NCI-H82 treated with DMSO at 0.1 percent for 48 hours (cell line): ENCODE measurements around the gene SMIM12.
A peak's percentile ranks its signal among the peaks of the same experiment; 100 is the strongest.

Experiments
- DNase-seq: peaks from one replicate; lab custom pipeline; 2025; ENCODE audit not compliant: unreplicated experiment; lab: John Stamatoyannopoulos, UW

The SMIM12 gene, protein sequence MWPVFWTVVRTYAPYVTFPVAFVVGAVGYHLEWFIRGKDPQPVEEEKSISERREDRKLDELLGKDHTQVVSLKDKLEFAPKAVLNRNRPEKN

DNA sequence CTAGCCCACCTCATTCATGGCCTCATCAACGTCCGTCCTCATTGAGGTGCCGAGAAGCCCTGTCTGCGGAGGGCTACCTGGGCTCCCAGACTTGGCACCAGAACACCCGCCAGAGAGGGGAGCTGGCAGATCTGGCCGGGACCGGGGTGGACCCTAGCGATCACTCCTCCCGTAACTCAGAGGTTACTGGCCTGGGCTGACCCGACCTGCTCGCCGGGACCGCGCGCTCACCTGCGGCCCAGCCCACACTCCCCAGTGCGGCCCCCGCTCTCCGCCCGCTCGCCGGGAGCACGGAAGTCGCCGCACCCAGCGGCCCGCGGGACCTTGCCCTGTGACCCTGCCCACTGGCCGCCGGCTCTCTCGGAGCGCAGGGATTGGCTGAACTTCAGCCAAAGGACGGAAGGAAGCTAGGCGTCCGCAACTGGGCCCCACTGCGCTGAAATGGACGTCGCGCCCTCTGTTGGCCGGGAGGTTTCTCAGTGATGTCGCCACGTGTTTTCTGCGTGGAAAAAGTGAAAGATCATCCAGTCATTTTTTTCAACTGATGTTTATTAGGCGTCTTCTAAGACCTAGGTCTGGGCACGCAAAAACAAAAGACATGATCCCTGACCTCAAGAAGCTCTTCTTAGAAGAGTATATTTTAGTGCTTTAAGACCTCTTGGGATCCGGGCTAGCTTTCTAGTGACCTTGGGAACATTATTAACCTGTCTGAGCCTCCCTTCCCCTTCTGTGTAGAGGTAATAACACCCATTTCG lies at the start of gene SMIM12:
TSS of gene SMIM12 (minus strand) at position 304 of the 755 bp plus-strand sequence. CDS start 3,772 bp downstream, outside the sequence.
- DNase-seq, result peak; percentile 80

DNA sequence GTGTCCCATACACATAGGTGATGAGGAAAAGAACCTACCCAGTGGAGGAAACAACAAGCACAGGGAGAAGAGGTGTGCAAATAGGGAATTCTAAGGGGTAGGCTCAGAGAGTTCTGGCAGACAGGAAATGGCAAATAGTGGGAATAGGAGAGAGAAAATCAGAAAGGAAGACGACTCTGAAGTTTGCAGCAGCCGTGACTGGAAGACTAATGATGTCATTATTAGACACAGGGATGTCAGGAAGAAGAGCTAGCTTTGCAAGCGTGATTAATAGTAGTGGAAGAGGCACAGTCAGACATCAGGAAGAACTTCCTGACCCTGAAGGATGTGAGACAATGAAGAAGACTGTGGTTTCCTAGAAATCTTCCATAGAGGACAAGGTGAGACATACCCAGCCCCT lies 48.8 kb upstream of the SMIM12 start:
- no peak for DNase-seq

DNA sequence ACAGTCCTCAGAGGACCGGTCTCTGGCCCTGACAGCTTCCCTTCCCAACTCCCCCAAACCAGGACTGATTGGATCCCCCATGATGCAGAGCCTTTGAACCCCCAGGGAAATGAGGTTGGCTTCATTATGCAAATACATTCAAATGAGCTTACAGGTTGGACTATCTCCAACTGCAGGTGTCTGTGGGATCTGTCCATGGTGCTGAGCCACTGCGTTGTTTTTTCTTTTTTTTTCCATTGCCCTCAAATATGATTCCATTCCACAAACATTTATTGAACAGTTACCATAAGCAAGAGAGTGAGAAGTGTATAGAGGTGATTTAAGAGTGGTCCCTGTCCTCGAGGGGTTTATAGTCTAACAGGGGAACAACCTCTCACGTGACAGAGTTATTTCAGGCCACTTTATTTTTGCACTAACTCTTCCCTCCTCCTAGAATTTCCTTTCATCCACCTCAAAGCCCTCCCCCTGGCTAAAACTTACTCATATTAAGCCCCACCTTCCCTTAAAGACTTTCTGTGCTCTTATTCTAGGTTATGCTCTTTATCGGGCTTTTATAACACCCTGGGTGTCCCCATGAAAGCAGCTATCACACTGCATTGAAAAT lies 48.0 kb upstream of the SMIM12 start:
- no peak for DNase-seq

DNA sequence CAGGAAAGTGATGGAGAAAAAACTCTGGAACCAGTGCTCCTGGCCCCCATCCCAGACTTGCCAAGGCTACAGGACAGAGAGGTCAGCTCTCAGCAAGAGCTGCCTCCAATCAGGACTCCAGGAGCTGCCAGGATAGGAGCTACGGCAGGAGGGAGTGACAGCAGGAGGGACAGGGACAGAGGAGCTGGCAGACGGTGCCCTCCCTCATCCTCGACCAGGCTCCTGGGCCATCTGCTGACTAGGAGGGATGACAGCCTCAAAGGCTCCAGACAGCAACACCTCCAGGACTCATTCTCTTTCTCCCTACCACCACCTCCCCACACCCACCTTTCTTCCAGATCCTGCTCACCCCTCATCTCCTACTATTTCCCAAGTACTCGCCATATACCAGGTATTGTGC lies 47.2 kb upstream of the SMIM12 start:
- DNase-seq, result peak; percentile 71

DNA sequence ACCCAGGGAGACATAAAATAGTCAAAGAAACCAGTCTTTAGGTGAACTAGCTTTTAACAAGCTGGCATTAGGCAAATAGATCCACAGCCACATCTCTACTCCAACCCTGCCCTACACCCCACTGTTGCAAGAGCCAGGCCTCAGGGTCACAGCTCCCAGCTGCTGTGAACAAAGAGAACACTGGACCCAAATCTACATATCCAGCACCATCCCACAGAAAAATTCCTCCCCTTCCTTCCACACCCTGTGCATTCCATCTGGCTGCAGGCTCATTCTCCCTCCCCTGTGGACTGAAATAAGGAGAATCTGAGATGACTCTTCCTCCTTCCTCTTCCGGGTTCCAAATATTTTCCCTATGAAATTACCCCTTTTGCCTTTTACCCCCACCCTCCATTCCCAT lies 46.7 kb upstream of the SMIM12 start:
- no peak for DNase-seq

DNA sequence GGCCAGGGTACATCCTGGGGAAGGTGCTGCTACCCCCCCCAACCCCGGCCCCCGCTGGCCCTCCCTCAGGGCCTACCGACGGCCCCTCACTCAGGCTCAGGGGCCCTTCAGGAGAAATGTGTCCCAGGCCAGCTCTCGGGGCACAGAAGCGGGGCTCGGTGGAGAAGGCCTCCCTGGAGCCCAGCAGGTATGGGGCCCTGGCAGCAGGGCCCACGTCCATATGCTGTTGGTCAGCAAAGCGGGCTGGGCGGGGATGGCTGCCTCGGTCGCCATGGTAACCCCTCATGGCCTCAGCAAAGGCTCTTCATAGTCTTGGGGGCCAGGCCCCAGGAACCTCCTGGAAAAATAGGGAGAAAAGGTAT lies 45.5 kb upstream of the SMIM12 start:
- no peak for DNase-seq

DNA sequence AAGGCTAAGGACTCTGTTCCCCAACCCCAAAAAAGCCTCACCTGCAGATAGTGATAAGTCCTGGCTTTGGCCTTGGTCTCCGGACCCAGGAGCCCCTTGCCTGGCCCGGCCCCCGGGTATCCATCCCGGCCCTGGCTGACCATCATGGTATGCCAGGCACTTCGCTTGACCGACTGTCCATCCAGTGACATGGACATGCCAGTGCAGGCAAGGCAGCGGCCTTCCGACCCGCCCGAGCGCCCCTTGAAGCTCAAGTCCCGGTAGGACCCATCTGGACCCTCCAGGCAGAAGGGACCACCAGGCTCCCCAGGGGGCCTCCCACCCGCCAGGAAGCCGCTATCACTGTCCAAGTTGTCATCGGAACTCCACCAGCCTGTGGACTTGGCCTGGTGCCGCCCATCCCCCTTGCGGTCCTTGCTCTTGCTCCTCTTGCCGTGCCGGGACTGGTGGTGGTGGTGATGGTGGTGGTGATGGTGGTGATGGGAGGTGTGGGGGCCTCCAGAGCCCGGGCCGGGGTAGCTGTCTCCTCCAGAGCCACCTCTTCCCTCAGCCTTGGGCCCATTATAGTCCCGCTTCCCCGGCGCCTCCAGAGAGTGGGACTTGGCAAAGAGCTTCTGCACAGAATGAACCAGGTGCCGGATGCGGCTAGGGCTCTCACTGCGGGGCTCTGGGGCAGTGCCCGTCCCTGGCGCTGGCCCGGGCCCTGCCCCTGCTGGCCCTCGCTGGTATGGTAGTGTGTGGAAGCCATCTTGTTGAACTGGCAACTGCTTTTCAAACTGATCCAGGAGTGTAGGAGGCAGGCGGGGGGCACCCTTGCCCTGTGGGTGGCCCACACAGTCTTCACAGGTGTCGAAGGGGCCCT lies 44.9 kb upstream of the SMIM12 start:
- DNase-seq, result no peak

DNA sequence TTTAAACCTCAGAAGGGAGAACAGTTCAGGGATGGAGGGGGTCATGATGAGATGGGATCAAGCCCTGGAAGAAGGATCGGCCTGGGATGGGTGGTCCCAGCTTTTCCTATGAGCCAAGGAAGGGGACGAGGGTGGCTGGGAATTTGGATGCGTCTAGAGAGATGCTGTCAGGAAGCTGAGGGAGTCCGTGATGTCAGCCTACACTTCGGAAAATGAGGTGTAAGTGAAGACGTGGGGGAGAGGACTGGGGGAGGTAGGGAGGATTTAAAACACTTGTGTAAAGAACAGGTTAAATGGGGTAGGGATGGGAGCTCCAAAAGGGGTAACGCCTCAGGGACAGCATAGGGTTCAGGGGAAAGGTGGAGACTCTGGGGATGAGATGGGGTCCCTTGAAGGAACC lies 42.4 kb upstream of the SMIM12 start:
- no peak for DNase-seq

DNA sequence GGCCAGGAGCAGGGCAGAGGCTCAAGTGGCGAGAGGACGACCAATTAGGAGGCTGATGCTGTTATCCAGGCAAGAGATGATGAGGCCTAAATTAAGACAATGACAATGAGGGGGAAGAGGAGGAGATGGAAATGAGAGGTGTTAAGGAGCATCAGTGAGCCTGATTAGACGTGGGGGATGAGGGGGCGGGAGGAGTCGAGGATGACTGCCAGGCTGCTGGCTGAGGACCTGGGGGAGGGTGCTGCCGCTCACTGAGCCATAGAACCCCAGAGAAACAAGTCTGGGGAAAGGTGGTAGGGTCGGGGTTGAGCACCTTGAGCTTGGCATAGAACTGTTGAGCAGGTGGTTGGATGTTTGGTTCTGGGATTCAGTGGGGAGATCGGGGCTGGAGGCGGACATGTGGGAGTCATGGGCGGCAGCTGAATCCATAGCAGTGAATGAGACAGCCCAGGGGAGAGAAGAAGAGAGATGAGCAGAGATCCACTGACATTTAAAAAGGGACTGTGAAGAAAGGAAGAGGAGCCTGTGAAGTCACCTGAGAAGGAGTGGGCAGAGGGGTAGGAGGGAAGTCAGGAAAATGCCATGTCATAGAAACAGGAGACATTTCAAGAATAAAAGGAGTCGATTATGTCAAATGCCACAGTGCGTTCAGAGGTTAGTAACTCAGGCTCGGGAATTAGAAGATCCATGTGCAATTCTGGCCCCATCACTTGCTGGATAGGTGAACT lies 41.4 kb upstream of the SMIM12 start:
- DNase-seq, result no peak

DNA sequence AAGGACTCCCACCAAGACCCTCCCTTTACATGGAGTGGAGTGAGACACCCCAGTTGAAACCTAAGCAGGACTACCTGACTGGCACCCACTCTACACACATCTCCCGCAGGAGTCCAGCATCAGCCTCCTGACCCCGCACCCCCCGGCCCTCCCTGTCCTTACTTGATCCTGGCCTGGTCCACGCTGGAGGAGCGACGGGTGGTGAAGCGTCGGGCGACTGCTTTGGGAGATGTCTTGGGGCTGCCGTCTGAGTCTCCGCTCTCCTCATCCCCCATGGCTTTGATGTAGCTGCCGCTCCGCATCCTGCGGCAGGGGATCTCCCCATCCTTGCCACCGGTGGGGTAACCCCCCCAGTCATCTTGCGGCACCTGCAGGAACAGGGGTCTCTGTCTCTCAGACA lies 40.4 kb upstream of the SMIM12 start:
- no peak for DNase-seq

DNA sequence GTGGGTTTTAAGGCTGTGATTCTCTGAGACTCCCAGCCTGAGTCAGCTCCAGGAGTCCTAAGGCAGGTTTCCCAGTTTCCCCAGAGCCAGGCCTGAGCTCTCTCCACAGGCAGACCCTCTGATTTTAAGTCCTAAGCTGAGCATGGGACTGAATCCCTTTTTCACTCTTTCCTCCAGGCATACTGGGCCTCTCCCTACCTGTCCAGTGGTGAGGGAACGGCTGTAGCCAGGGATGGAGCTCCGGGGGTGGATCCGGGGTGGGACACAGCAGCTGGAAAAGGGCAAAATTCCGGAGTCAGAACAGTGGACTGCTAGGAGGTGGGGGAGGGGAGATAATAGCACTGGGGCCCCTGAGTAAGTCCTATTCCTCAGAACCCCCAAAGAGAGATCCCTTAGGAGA lies 39.9 kb upstream of the SMIM12 start:
- no peak for DNase-seq

DNA sequence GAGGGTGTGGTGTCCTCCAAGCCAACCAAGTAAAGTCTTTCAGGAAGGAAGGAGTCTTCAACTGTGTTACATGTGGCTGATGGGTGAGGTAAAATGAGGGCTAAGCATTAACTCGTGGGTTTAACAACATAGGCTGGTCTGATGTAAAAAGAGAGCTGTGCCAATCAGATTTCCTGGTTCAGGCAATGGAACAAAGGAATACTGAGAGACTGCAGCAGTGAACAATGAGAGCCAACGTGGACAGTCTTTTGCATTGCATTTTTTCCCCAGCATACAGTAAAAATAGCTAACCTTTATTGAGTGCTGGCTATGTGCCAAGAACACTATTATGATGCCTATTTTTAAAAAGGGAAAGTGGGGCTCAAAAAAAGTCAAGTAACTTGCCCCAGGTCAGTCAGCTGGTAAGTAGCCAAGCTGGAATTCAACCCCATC lies 38.8 kb upstream of the SMIM12 start:
- DNase-seq, result no peak

DNA sequence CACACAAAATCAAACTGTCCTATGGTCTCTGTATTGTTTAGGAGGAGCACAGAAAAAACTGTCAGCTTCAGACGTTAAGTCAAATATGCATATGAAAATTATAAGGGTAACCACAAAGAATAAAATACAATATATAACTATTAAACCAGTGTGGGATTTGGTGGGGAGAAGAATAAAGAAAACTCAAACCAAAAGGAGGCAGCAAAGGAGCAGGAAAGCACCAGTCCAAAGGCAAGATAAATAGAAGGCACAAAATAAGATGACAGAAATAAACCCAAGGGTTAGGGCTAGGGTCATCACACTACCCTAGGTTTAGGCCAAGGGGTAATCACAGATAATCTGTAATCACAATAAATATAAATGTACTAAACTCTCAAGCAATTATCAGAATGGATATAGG lies 37.1 kb upstream of the SMIM12 start:
- no peak for DNase-seq

DNA sequence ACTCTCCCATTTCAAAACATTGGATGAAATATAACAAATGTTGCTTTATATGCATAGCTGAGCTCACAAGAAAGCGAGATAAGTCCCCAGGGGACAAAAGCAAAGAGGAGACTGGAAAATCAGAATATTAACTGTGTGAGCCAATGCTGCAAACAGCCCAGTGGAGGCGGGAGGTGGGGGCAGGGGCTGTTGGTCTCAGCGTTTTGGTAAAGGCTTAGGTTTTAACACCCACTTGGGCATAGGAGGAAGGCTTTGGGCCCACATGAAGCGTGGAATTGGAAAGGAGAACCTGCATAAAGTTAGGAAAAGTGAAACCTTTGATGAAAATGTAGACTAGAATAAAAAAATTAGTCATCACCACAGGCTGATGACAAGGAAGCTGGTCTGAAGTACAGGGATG lies 30.2 kb upstream of the SMIM12 start:
- no peak for DNase-seq

DNA sequence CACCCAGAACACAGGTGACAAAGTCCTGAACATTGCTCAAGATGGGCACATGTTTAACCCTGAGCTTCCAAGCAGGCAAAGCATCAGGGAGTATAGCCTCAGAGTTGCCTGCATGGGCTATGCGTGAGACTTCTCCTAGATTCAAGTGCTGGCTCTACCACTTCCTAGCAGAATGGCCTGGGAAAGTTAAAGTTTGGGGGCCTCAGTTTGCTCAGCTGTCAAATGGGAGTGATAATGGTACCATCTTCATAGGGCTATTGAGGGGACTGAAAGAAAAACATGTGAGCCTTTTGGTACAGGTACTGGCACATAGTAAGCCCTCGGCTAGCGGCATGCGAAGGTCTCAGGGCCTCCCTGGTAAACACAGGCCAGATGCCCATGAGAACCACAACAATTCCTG lies 28.0 kb upstream of the SMIM12 start:
- no peak for DNase-seq

DNA sequence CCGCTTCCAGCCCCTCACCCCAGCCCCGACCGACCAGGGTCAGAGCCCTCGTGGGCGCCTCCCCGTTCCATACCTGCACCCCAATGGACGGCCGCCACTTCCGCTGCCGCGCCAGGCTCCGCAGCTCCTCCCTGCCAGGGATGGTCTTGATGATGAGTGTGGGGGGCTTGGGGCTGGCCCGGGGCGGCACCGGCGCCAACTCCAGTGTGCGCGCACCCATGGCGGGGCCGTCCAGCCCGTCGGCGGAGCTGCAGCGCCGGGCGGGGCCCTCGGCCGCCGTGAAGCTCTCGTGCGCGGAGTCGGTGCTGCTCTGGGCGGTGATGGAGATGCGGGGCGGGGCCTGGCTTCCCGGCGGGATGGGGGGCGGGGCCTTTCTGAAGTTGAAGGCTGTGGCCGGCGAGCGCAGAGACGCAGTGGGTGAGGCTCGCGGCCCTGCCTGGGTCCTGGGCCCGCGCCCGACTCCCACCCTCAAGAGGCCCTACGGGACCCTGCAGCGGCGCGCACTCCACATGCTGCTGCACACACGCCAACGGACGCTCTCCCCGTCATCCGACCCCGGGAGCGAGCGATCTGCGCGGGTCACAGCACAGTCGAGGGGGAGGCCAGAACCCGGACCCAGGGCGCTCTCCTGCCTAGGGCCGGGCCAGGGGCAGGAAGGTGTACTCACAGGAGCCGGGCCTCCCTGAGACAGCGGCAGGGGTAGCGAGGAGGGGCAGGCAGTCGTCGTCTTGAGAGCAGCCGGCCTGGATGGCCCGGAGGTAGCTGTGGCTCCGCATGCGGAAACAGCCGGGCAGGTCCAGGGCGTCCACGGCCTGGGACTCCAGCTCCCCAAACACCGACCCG lies 26.1 kb upstream of the SMIM12 start:
- DNase-seq, result no peak

DNA sequence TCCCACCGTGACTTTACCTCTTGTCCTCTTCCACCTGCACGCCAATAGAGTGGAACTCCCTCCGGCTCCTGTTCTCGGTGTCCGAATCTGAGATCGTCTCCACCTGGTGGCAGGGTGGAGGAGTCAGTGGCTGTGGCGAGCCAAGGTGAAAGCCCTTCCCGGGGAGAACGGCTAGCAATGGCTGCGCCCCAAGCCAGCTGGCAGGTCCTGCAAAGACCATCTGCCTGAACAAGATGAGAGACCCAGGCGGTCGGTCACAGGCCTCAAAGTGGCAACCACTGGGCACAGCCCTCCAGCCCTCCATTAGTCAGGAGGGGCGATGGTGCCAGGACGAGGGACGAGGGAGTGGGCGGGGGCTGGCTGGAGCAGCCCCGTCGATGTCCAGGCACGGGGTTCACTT lies 25.4 kb upstream of the SMIM12 start:
- DNase-seq, result no peak

DNA sequence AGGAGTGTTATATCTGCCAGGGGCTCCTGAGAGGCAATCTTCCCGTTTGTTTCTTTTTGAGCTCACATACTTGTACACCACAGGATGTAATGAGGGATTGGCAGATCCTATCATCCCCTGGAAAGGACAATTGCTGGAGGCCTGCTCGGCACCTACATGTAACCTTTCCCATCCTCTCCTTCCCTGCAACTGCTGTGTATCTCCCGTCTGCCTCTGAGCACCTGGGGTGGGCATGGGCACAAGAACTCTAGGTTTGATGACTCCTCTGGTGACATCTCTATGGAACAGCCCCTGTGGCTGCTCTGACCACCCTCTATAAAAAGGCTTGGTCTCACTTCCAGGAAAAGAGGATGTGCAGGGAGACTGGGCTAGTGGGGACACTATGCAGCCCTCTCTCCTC lies 25.0 kb upstream of the SMIM12 start:
- no peak for DNase-seq

DNA sequence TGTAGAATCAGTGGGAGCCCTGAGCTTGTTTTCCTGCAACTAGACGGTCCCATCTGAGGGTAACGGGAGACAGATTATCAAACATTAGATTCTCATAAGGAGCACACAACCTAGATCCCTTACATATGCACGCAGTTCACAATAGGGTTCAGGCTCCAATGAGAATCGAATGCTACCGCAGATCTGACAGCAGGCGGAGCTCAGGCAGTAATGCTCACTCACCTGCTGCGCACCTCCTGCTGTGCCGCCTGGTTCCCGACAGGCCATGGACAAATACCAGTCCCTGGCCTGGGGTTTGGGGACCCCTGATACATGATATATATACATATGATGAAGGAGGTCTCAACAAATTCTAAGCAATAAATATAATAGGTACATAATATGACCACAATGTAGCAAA lies 19.7 kb upstream of the SMIM12 start:
- no peak for DNase-seq

DNA sequence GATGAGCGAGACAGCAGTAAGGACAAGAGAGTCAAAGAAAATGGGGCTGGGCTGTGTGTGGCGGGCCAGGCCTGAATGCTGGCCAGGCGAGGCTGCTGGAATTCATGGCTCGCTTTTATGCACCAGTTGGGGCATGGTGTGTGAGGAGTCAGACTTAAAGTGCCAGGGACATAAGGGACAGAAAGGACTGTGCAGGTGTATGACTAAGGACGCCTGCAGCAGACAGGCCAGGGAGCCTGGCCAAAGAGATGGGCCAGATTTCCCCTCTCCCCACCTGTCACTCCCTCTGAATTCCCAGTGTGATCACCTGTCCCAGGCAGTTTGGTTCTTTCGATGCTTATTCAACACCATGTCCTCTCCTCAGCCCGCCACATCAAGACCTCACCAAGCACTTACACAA lies 16.9 kb upstream of the SMIM12 start:
- DNase-seq, result no peak
